Left ventricle myocardium inferior (tissue), 1 donor: ENCODE results near the gene SPTY2D1. TPM values are rescaled to one million over a fixed set of nuclear protein-coding genes. Genes with fewer than 3 reads are reported as not detected.
"Not testable (repeated sequence)": the region's sequence is repeated elsewhere in the genome, so short reads cannot be mapped to it uniquely, and the experiment has no call there.

Source experiments
- DNase-seq: peaks from one replicate; pipeline ENCODE4 v3.0.0-alpha.2; 2020
- H3K27ac ChIP-seq: fragments of 200-600 bp; replicated peaks from 2 replicates; pipeline ENCODE4 v1.8.0; 2021
- H3K27me3 ChIP-seq: fragments of 200-600 bp; 2 replicates; pipeline ENCODE4 v1.8.0; 2021; ENCODE audit warnings: low read depth
- H3K36me3 ChIP-seq: fragments of 200-600 bp; 2 replicates; pipeline ENCODE4 v1.8.0; 2021
- H3K4me1 ChIP-seq: fragments of 200-600 bp; 2 replicates; pipeline ENCODE4 v1.8.0; 2021
- H3K4me3 ChIP-seq: fragments of 200-600 bp; 2 replicates; pipeline ENCODE4 v1.8.0; 2021; ENCODE audit warnings: mild to moderate bottlenecking, moderate library complexity
- H3K9me3 ChIP-seq: fragments of 200-600 bp; replicated peaks from 2 replicates; pipeline ENCODE4 v1.8.0; 2021
- intact Hi-C: fragments of 100-400 bp; cut with micrococcal nuclease; formaldehyde crosslinking; loops from one replicate; pipeline ENCODE4 v1.11.0; 2022
- long read RNA-seq: library from polyadenylated mRNA; unstranded; transcript quantifications from one replicate; pipeline ENCODE4 v2.0.0, GENCODE V29; 2021
- total RNA-seq: library from RNA; stranded (reverse); fragmentation: NEBNext Ultra II Directional; extraction: Animal tissue kit (Norgen Biotek cat#: 25700); gene quantifications from one replicate; pipeline ENCODE4 v1.2.1, GENCODE V29; 2021
- TF ChIP-seq, protein P1 (sequence below): fragments of 200-600 bp; IDR thresholded peaks from 2 replicates; pipeline ENCODE4 v1.8.0; 2021; ENCODE audit warnings: antibody characterized with exemption, mild to moderate bottlenecking, borderline replicate concordance
- donor health status: DM: no; HTN: yes; CAD: no; lungs with severe emphysema.

SPTY2D1 gene, protein sequence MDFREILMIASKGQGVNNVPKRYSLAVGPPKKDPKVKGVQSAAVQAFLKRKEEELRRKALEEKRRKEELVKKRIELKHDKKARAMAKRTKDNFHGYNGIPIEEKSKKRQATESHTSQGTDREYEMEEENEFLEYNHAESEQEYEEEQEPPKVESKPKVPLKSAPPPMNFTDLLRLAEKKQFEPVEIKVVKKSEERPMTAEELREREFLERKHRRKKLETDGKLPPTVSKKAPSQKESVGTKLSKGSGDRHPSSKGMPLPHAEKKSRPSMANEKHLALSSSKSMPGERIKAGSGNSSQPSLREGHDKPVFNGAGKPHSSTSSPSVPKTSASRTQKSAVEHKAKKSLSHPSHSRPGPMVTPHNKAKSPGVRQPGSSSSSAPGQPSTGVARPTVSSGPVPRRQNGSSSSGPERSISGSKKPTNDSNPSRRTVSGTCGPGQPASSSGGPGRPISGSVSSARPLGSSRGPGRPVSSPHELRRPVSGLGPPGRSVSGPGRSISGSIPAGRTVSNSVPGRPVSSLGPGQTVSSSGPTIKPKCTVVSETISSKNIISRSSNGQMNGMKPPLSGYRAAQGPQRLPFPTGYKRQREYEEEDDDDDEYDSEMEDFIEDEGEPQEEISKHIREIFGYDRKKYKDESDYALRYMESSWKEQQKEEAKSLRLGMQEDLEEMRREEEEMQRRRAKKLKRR
- total RNA-seq = 8.7 TPM
- long read RNA-seq, full-length matches to known transcripts = 11 of 16 reads
- long read RNA-seq, partial matches to known transcripts = 2 of 16 reads
- long read RNA-seq, other reads (novel, unspliced or antisense) = 3 of 16 reads

DNA sequence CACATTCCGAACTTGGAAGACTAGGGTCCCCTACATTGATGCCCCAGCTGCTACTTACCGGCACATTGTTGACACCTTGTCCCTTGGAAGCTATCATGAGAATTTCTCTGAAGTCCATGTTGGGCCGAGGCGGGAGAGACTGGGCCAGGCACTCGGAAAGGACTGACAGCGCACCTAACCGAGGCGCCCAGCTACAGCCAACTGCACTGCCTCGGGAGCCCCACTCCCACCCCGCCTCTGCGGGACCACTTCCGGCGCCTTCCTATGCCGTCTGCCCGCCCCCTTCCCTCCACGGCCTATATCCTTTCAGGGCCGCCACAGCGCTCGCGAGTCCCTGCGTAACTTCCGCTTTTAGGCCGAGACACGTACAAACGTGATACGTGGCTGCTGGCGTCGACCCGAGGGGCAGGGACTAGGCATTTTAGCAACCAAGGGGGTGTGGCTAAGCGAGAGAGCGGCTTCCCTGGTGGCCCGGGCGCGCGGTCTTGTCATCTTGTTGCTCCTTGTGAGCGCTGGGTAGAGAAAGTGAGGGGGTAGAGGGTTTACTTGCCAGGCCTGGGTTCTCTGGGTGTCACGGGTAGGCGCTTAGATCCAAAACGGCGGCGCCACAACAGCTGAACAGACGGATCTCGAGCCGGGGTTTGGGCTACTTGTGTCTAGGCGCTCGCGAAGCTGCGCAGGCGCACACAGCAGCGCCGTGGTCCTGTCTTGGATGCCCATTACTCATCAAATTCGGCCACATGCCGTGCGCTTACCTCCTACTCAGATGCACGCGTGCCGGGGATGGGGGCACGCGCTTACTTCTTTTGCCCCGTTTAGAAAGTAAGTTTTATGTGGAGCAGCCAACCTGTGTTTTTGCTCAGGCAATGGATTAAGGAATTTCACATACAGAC is at the start of gene SPTY2D1:
TSS of gene SPTY2D1 (minus strand) at position 203 of the 893 bp plus-strand sequence. CDS start at position 118, 85 bp downstream.
- H3K9me3 ChIP-seq = no peaks in the 10 kb centered on the region
- no peaks in the 10 kb centered on the region for H3K27me3 ChIP-seq
- no peaks in the 10 kb centered on the region for H3K36me3 ChIP-seq
- intact Hi-C loops = loop anchor here (2.0 to 10.0 kb wide), 2 partner anchors 46 to 60 kb away; partner anchors contain the start of genes TMEM86A and UEVLD
- peak; percentile 100 for DNase-seq
- peaks cover 42% of the 10 kb centered on the region for H3K4me1 ChIP-seq
- peak within 1 kb of the TSS; percentile 96 for H3K27ac ChIP-seq
- TF ChIP-seq, protein P1, sequence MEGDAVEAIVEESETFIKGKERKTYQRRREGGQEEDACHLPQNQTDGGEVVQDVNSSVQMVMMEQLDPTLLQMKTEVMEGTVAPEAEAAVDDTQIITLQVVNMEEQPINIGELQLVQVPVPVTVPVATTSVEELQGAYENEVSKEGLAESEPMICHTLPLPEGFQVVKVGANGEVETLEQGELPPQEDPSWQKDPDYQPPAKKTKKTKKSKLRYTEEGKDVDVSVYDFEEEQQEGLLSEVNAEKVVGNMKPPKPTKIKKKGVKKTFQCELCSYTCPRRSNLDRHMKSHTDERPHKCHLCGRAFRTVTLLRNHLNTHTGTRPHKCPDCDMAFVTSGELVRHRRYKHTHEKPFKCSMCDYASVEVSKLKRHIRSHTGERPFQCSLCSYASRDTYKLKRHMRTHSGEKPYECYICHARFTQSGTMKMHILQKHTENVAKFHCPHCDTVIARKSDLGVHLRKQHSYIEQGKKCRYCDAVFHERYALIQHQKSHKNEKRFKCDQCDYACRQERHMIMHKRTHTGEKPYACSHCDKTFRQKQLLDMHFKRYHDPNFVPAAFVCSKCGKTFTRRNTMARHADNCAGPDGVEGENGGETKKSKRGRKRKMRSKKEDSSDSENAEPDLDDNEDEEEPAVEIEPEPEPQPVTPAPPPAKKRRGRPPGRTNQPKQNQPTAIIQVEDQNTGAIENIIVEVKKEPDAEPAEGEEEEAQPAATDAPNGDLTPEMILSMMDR = peak; percentile 34
- H3K4me3 ChIP-seq = peak within 1 kb of the TSS; percentile 86

DNA sequence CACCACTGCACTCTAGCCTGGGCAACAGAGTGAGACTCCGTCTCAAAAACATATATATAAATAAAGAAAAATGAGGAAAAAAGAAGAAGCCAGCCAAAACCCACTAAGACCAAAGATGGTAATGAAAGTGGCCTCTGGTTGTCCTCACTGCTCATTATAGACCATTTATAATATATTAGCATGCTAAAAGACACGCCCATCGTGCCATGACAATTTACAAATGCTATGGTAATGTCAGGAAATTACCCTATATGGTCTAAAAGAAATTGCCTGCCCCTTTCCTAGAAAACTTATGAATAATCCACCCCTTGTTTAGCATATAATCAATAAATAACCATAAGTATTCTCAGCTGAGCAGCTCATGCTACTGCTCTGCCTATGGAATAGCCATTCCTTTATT is 48.3 kb upstream of the SPTY2D1 start:
- Histone ChIP-seq H3K4me1 (no peaks in the 10 kb centered on the region), H3K27ac (no peak overlapping the region), H3K36me3 (no peaks in the 10 kb centered on the region), H3K27me3 (no peaks in the 10 kb centered on the region), H3K9me3 (no peaks in the 10 kb centered on the region), H3K4me3 (no peak overlapping the region)
- intact Hi-C loops = no loop called here
- TF ChIP-seq, protein P1 = no peak
- no peak for DNase-seq

DNA sequence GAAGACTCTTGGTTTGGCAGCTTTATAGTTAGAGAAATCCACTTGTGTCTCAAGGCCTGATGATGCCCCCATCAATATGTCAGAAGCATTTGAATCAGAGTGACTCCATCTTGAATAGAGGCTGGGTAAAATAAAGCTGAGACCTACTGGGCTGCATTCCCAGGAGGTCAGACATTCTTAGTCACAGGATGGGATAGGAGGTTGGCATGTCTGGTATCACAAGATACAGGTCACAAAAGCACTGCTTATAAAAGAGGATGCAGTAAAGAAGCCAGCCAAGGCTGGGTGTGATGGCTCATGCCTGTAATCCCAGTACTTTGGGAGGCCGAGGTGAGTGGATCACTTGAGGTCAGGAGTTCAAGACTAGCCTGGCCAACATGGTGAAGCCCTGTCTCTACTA is 47.8 kb upstream of the SPTY2D1 start:
- H3K27me3 ChIP-seq, H3K9me3 ChIP-seq, H3K4me1 ChIP-seq, intact Hi-C loops, H3K4me3 ChIP-seq, DNase-seq, H3K36me3 ChIP-seq, H3K27ac ChIP-seq: not testable (repeated sequence)

DNA sequence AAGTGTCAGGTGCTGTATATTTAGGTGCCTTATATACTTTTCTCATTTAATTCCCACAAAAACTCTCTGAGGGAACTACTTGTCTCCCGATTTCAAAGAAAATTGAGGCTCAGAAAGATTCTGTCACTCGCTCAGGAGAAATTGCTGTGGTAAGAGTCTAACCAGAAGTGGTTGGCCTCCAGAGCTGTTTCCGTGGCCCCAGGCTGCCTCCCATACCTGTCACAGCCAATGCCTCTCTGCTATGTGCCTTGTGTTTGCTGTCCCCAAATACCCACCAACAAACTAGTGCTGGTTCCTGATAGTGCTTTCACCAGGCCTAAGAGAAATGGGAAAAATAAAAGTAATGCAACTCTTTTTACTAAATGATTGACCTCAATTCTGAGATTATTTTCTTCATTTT is 43.4 kb upstream of the SPTY2D1 start:
- no peaks in the 10 kb centered on the region for H3K27me3 ChIP-seq
- H3K36me3 ChIP-seq = no peaks in the 10 kb centered on the region
- no peaks in the 10 kb centered on the region for H3K9me3 ChIP-seq
- intact Hi-C loops = no loop called here
- no peak overlapping the region for H3K27ac ChIP-seq
- H3K4me3 ChIP-seq = no peak overlapping the region
- no peaks in the 10 kb centered on the region for H3K4me1 ChIP-seq
- TF ChIP-seq, protein P1 = no peak
- DNase-seq = no peak

DNA sequence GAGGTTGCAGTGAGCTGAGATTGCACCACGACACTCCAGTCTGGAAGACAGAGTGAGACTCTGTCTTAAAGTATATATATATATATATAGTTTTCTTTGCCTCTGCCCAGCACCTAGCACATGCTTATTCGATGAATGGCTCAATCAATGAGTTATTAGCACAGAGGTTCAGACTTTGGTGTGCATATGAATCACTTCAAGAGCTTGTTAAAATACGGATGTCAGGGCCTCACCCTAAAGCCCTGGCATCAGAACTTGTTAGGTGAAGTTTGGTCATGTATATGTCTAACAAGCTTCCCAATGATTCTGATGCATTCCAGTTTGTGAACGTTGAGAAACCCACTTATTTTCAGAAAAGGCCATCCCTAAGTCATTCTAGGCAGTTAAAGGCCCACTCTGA is 42.7 kb upstream of the SPTY2D1 start:
- no peaks in the 10 kb centered on the region for H3K4me1 ChIP-seq
- no peak overlapping the region for H3K4me3 ChIP-seq
- H3K36me3 ChIP-seq = no peaks in the 10 kb centered on the region
- no peak overlapping the region for H3K27ac ChIP-seq
- no peak for DNase-seq
- H3K9me3 ChIP-seq = no peaks in the 10 kb centered on the region
- intact Hi-C loops = no loop called here
- TF ChIP-seq, protein P1 = no peak
- H3K27me3 ChIP-seq = no peaks in the 10 kb centered on the region

DNA sequence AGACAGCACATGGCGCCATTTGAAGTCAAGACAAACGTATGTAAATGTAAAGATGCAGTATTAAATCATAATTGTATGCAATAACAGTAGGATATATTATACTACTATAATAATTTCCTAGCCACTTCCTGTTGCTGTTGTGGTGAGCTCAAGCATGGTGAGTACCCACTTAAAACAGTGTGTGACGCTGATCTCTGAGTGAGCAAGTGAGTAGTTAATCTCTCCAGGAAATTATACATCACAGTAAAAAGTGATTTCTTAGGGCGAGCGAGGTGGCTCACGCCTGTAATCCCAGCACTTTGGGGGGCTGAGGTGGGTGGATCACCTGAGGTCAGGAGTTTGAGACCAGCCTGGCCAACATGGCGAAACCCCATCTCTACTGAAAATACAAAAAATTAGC is 38.1 kb upstream of the SPTY2D1 start:
- H3K9me3 ChIP-seq, H3K27ac ChIP-seq, H3K27me3 ChIP-seq, H3K36me3 ChIP-seq, H3K4me1 ChIP-seq, H3K4me3 ChIP-seq, intact Hi-C loops, DNase-seq: not testable (repeated sequence)
